GM19372 (cell line): ENCODE results near the gene HOXD1.

ENCODE experiments used
- ATAC-seq: cut with Tn5 transposase; IDR thresholded peaks from one replicate; pipeline ENCODE4 v1.9.1; 2021; ENCODE audit warnings: mild to moderate bottlenecking, low read depth, moderate library complexity; ENCODE audit not compliant: unreplicated experiment

Gene HOXD1

DNA sequence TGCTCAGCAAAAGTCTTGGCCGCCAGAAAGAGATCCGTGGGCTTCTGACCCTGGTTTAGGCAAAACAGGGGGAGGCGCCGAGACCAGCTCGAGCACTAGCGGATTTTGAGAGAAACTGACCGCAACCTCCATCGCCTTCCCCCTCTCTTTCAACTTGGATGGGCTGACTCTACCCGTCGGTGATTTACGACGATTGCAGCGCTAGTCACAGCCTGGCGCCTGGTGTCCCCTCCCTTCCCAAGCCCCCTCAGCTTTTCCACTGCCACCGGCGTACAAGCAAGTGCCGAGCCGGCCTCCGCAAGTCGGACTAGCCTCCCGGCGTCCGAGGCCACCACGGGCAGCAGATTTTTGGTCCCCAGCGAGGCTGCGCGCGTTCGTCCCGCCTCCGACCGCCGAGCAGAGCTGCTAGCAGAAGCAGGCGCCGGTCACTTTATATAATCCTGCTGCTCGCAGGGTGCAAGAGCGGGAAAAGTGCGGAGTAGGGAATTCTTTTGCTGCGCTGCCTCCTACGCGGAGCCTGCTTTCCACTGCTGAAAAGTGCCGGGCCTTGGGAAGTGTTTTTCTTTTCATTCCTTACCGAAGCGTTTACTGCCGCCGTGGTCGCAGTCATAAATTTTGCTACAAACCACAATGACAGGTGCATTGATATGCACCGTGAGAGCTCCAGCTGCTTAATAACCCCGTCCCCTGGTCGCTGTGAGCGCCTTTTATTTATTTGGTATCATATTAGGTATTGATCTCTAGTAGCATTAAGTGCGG lies 23.7 kb upstream of the HOXD1 start:
- no peak for ATAC-seq

DNA sequence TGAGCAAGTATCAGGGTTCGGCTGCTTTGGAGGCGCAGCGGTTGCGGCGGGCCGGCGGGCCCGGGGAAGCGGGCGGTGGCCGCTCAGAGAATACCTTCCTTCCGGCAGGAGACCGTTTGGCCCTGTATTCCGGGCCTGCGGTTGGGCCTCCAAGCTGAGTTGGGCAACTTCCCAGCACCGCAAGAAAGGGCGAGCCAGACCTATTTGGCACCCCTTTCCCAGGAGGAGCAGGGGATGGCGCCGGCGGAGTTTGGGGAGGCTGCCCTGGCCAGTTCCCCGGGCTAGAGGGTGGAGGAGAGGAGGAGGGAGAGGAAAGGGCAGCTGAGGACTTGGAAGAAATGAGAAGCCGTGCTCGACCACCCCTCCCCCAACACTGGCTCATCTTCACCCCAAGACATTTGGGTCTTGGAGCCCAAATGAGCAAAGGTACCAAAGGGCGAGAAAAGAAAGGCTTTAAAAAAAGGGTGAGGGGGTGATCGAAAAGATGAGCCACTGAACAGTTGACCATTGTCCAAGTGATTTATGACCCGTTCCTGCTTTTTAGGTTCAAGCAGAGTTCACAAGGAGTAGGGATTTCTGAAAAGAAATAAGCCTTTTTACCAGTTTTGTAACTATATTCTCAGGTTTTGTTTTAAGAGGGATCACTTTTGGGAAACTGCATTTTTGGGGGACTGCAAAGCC lies 23.0 kb upstream of the HOXD1 start:
- ATAC-seq, result no peak

GRCh38 chr2:176166272-176166671 lies 22.2 kb upstream of the HOXD1 start:
- ATAC-seq, result no peak

DNA sequence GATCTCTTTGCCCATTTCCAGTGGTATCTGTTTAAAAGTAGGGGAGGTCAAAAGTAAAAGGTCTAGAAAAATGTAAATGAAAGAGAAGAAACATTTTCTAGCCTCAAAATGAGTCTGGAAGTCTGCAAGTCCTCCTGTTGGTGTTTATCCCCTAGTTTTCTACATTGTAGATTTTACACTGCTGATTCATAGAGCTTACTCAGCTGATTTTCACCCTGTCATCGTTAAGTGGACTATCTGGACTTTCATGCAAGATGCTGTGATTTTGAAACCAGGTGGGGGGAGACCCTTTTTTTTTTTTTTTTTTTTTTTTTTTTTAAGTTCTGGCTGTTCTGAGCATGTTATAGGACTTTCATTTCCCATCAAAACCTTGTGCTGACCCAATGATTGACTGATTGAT lies 21.1 kb upstream of the HOXD1 start:
- ATAC-seq, result no peak

DNA sequence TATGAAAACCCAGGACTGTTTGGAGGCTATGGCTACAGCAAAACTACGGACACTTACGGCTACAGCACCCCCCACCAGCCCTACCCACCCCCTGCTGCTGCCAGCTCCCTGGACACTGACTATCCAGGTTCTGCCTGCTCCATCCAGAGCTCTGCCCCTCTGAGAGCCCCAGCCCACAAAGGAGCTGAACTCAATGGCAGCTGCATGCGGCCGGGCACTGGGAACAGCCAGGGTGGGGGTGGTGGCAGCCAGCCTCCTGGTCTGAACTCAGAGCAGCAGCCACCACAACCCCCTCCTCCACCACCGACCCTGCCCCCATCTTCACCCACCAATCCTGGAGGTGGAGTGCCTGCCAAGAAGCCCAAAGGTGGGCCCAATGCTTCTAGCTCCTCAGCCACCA lies 19.3 kb upstream of the HOXD1 start:
- no peak for ATAC-seq

DNA sequence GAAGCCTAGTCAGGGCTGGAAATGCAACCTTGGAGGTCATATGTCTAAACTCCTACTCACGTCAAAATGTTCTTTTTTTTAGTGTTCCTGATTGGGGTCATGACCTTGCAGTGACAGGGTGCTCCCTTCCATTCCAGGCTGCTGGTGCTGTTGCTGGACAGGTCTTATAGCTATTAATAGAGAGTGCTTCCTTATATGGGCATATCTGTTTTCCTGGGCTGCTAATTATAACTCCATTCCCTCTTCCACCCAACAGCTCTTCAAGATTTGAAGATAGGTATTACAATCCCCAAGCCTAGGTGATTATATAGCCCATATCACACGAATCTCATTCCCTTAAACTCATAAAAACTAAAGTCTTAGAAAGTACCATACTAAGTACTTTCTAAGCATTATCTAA lies 18.8 kb upstream of the HOXD1 start:
- no peak for ATAC-seq

GRCh38 chr2:176170602-176171305 lies 17.7 kb upstream of the HOXD1 start:
- no peak for ATAC-seq

- no peak for ATAC-seq
These were observed 17.0 kb upstream of the HOXD1 start for GRCh38 chr2:176171351-176172006.

DNA sequence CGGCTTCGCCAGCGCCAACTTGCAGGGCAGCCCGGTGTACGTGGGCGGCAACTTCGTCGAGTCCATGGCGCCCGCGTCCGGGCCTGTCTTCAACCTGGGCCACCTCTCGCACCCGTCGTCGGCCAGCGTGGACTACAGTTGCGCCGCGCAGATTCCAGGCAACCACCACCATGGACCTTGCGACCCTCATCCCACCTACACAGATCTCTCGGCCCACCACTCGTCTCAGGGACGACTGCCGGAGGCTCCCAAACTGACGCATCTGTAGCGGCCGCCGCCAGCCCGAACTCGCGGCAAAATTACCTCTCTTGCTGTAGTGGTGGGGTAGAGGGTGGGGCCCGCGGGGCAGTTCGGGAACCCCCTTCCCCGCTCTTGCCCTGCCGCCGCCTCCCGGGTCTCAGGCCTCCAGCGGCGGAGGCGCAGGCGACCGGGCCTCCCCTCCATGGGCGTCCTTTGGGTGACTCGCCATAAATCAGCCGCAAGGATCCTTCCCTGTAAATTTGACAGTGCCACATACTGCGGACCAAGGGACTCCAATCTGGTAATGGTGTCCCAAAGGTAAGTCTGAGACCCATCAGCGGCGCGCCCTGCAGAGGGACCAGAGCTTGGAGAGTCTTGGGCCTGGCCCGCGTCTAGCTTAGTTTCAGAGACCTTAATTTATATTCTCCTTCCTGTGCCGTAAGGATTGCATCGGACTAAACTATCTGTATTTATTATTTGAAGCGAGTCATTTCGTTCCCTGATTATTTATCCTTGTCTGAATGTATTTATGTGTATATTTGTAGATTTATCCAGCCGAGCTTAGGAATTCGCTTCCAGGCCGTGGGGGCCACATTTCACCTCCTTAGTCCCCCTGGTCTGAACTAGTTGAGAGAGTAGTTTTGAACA lies 16.2 kb upstream of the HOXD1 start:
- ATAC-seq, result no peak

- no peak for ATAC-seq
These were observed 15.4 kb upstream of the HOXD1 start for GRCh38 chr2:176172895-176173566.

GRCh38 chr2:176173567-176174381 lies 14.7 kb upstream of the HOXD1 start:
- no peak for ATAC-seq

DNA sequence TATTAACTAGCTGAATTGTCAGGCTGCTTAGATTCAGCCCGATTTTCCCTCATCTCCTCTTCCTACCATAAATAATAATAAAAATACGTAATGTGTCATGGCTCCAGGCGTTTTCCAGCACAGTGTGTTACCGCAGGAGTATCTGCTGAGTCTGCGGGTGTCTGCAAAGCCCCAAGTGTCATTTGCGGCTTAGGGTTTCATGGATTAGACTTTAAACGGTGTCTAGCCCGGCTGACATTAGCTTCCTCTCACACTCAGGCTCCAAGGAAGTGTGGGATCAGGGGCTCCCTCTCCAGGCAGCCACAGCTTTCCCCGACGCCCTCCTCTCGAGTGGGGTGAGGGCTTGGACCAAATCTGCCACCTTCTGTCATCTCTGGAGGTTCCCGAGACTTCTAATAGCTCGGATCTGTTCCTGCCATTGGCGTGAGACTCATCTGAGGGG lies 14.1 kb upstream of the HOXD1 start:
- ATAC-seq, result no peak

DNA sequence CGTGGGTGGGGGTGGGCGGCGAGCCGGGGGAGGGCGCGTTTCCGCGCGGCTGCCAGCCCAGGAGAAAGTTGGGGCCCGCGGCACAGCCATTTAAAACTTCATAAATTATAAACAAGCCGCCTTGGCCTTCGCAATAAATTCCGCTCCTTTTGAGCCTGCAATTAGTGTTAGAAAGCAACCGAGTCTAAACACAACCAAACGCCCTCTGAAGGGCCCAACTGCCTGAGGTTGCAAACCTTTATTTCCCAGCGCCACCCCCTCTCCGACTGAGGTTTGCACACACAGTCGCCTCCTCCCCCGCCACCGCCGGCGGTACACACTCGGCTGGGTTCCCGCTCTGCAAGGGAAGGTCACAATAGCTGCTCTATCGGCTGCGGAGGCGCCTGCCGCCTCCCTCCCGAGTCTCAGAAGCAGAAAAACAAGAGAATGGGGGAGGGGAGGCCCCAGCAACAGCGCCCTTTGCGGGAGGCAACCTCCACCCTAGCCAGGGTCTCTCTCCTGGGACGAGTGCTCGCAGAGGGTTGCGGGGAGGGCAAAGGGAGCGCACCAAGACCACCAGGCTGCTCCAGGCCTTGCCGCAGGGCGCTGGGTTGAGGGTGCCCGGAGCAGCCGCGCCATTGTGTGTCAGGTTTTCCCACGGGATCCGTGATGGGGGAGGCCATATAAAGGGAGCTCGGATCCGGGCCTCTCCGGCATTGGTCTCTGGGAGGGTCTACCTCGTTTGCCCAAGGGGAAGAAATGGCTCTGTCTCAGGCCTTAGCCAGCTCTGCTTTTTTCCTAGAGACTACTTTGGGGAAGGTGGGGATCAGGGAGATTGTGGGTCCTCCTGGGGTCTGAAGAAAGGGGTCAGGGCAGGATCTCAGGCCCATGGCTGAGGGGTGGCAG lies 13.4 kb upstream of the HOXD1 start:
- ATAC-seq, result no peak

DNA sequence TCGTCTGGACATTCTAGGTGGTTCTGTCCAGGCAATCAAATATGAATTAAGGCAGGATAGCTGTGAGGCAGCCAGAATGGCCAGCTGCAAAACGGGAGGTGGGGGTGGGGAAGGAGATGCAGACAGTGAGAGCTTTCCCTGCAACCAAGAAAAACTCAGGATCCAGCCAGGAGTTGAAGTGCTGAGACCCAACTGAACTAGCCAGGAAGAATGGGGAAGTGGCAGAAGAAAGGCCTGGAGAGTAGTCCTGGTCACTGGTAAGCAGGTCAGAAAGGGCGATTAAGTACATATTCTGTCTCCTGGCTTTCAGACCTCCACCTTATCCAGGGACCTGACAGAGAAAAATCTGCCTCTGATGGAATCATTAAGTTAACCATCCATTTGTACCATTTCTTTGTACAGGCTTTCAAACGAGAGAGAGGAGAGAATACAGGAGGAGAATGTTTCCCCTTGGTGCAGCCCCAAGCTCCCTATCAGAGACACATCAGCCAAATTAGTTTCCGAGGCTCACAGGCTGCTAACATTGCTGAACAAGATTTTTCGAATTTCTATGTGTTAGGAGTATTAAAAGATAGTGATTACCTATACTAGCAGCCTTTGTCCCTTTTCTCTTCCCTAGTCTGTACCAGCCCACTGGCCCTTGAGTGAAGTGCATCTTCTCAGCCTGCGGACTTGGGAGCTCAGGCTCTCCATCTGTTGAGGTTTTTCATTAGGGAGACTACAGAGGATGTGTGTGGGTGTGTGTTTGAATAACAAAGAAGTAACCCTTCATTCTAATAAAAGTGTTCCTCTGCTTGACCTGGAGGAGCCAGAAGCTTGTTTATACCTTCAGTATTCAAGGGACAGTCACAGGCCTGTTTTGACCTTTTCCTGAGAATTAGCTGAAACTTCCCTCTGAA lies 12.5 kb upstream of the HOXD1 start:
- ATAC-seq, result no peak

DNA sequence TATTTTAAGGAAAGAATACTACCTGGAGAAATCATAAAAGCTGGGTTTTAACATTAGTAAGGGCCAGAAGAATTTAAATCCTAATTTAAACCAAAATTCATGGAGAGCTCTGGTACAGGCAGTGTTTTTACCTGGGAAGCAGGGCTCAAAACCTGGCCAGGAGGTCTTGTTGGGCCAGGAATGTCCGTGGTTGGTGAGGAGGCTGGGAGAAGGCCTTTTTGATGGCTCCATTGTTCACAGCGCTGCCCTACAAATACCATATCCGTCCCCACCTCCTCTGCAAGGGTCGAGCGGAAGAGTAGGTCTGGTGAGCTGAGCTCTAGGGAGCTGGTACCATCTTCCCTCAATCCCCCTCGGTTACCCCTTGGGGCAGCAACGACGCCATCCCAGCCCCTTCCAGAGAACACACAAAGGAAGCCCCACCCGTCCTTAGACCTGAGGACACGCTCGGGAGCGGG lies 10.9 kb upstream of the HOXD1 start:
- ATAC-seq, result no peak

DNA sequence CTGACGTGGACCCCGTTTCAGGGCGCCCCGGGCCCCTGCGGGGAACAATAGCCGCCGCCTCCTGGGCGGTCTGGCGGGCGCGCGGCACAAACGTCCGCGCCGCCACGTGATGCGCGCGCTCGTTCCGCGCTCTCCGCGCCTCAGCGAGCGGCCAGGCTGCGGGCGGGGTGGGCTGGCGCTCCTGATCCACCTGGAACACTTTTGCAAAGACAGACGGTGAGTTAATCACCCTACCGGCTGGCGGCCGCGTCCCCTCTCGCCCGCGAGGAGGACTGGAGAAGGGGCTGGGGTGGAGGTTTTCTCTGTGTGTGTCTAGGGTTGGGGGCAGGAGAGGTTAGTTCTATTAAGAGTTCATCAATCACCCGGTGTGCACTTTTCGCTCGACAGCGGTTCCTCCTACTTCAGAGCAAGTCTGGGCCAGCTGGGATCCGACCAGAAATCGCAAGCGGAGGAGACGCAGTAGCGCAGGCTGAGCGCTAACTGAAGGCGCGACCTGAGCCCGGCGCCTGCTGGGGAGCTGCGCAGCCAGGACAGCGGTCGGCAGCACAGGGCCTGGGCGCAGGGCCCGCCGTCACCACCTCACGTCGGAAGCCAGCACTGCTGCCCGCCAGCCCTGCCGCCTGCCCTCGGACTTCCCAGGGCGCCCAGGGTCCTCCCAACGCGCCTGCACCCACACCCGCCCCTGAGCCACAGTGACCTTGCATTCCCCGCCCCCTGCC lies 10.3 kb upstream of the HOXD1 start:
- ATAC-seq, result no peak
